B cell (primary cell): ENCODE measurements around the gene DBP. TPM values are rescaled to one million over a fixed set of nuclear protein-coding genes. Genes with fewer than 3 reads are reported as not detected.
A peak's percentile ranks its signal among the peaks of the same experiment; 100 is the strongest.

Experiments used
- ATAC-seq: fragments of 200-7000 bp; cut with Tn5 transposase; one replicate; pipeline ENCODE4 v1.10.0; 2021; ENCODE audit warnings: low read depth, mild to moderate bottlenecking, moderate number of reproducible peaks, moderate library complexity
- CTCF ChIA-PET: fragments of 350-600 bp; sonication (Branson Sonifier 250); formaldehyde crosslinking; loops from one replicate; lab custom pipeline; 2021; ENCODE audit warnings: antibody characterized with exemption, inconsistent platforms; lab: Charles Lee
- POLR2A ChIA-PET: fragments of 350-600 bp; sonication (Branson Sonifier 250); formaldehyde crosslinking; loops from one replicate; lab custom pipeline; 2021; ENCODE audit warnings: antibody characterized with exemption; lab: Charles Lee
- DNase-seq: peaks from one replicate; pipeline ENCODE4 v3.0.0; 2013
- H2AFZ ChIP-seq: 2 replicates; pipeline ENCODE4 v1.6.1; 2012; ENCODE audit warnings: mild to moderate bottlenecking, low read depth, low read length; ENCODE audit not compliant: insufficient read depth, poor library complexity, severe bottlenecking
- H3K27ac ChIP-seq, 2 donors: 1 replicate in 1 of 2; 2 replicates in 1 of 2; pipeline ENCODE4 v1.5.1; 2012 to 2013; ENCODE audit warnings: low read length in 2 of 2, mild to moderate bottlenecking in 2 of 2, moderate library complexity in 1 of 2
- H3K27me3 ChIP-seq, 4 experiments: fragments of 200-600 bp in 1 of 4; sonication (generic) in 1 of 4; replicated peaks in 1 of 4; 1 replicate in 2 of 4; 2 replicates in 2 of 4; pipeline versions ENCODE4 v1.6.1 to v1.7.0; 2013 to 2016; ENCODE audit warnings: low read length in 3 of 4, mild to moderate bottlenecking in 2 of 4, mixed read lengths in 1 of 4, moderate library complexity in 1 of 4; ENCODE audit not compliant: insufficient read depth in 4 of 4, control insufficient read depth in 3 of 4; ENCODE audit errors: control extremely low read depth in 1 of 4
- H3K36me3 ChIP-seq, 2 experiments: replicated peaks in 1 of 2; 1 replicate in 1 of 2; 2 replicates in 1 of 2; pipeline versions ENCODE4 v1.6.1 to v1.7.1; 2013; ENCODE audit warnings: low read length in 1 of 2; ENCODE audit not compliant: insufficient read depth in 2 of 2, control insufficient read depth in 1 of 2; ENCODE audit errors: control extremely low read depth in 1 of 2, extremely low read depth in 1 of 2
- H3K4me1 ChIP-seq, 2 donors: fragments of 200-600 bp in 1 of 2; sonication (generic) in 1 of 2; 1 replicate in 1 of 2; 2 replicates in 1 of 2; pipeline versions ENCODE4 v1.5.1 to v1.6.1; 2013 to 2017; ENCODE audit warnings: low read length in 2 of 2; ENCODE audit not compliant: control insufficient read depth in 2 of 2, insufficient read depth in 2 of 2
- H3K4me2 ChIP-seq: replicated peaks from 2 replicates; pipeline ENCODE3; 2012; ENCODE audit warnings: mild to moderate bottlenecking, low read depth, low read length; ENCODE audit not compliant: poor library complexity, severe bottlenecking
- H3K4me3 ChIP-seq, 5 experiments: fragments of 200-600 bp in 1 of 5; sonication (generic) in 1 of 5; 1 replicate in 3 of 5; 2 replicates in 2 of 5; pipeline versions ENCODE4 v1.5.1 to v1.7.0; 2011 to 2016; ENCODE audit warnings: low read length in 4 of 5, mild to moderate bottlenecking in 4 of 5, low read depth in 2 of 5, control low read depth in 1 of 5, moderate library complexity in 1 of 5; ENCODE audit not compliant: insufficient read depth in 1 of 5; ENCODE audit errors: control extremely low read depth in 1 of 5, extremely low read depth in 1 of 5
- H3K79me2 ChIP-seq: fragments of 200-600 bp; sonication (generic); one replicate; pipeline ENCODE4 v1.6.0; 2016; ENCODE audit warnings: low read length; ENCODE audit not compliant: control insufficient read depth, insufficient read depth
- H3K9ac ChIP-seq: fragments of 200-600 bp; sonication (generic); 2 replicates; pipeline ENCODE4 v1.6.1; 2017; ENCODE audit warnings: mild to moderate bottlenecking, low read length, moderate library complexity
- H3K9me3 ChIP-seq, 3 donors: one replicate each; pipeline versions ENCODE4 v1.6.1 to v1.7.1; 2013; ENCODE audit warnings: low read length in 2 of 3; ENCODE audit not compliant: control insufficient read depth in 2 of 3, insufficient read depth in 1 of 3; ENCODE audit errors: control extremely low read depth in 1 of 3
- H4K20me1 ChIP-seq: 2 replicates; pipeline ENCODE4 v1.6.0; 2012; ENCODE audit warnings: mild to moderate bottlenecking, low read length; ENCODE audit not compliant: insufficient read depth, control insufficient read depth, poor library complexity, severe bottlenecking
- H3K27ac Mint-ChIP-seq: one replicate; pipeline ENCODE4 v1.8.0; 2021; ENCODE audit warnings: mixed read lengths
- H3K27me3 Mint-ChIP-seq: one replicate; pipeline ENCODE4 v1.8.0; 2021; ENCODE audit warnings: mixed read lengths
- H3K4me1 Mint-ChIP-seq: one replicate; pipeline ENCODE4 v1.8.0; 2021; ENCODE audit warnings: mixed read lengths
- H3K4me3 Mint-ChIP-seq: one replicate; pipeline ENCODE4 v1.8.0; 2021; ENCODE audit warnings: mixed read lengths
- H3K9me3 Mint-ChIP-seq: one replicate; pipeline ENCODE4 v1.8.0; 2022; ENCODE audit warnings: mixed read lengths; ENCODE audit not compliant: insufficient read depth
- CTCF ChIP-seq: fragments of 200-600 bp; IDR thresholded peaks from one replicate; pipeline ENCODE4 v1.8.0; 2022; ENCODE audit warnings: antibody characterized with exemption, mild to moderate bottlenecking
- EZH2 ChIP-seq: IDR thresholded peaks from 2 replicates; pipeline ENCODE4 v1.6.1; 2012; ENCODE audit warnings: borderline replicate concordance, low read depth, mild to moderate bottlenecking, moderate library complexity, low read length; ENCODE audit not compliant: insufficient read depth, poor library complexity, severe bottlenecking
- WGBS: methylation state at CpG from one replicate; pipeline ENCODE4 v1.1.5; 2013; ENCODE audit warnings: missing lambda C conversion rate; ENCODE audit not compliant: insufficient coverage; 5-methylcytosine and 5-hydroxymethylcytosine counted together
- intact Hi-C: fragments of 100-400 bp; cut with micrococcal nuclease; formaldehyde crosslinking; loops from one replicate; pipeline ENCODE4 v1.10.0; 2022
- polyA plus RNA-seq: library from polyadenylated mRNA; depleted of rRNA; stranded (reverse); fragments of >200 nt; gene quantifications from 2 replicates; pipeline ENCODE4 v1.2.3, GENCODE V29; 2012
- total RNA-seq, 2 donors: library from RNA; stranded (reverse); fragments of 120-200 nt in 1 of 2; gene quantifications; 1 replicate in 1 of 2; 2 replicates in 1 of 2; pipeline versions ENCODE4 v1.2.3 to v1.2.4, GENCODE V29; 2013 to 2022

Gene DBP
- total and polyA plus RNA-seq, 2 donors (not counting 1 experiment from before 2014, with no cell fraction given) = 23.5 to 33.0 TPM

- Histone ChIP-seq H3K4me3 (peak overlapping the region; percentile 54 to 79 (median 71)), H3K4me1 (peaks cover 39% of the 10 kb centered on the region in 2 donors), H3K79me2 (peaks cover 55% of the 10 kb centered on the region), H3K4me2 (peak overlapping the region; percentile 80), H3K9ac (peak overlapping the region; percentile 71), H2AFZ (peak overlapping the region; percentile 76), H3K27ac (peak overlapping the region; percentile 89 to 94), H3K36me3 (peaks cover 0 to 7% of the 10 kb centered on the region in 2 experiments), H3K9me3 (peaks cover 0 to 5% (median 0%) of the 10 kb centered on the region in 3 donors), H4K20me1 (peaks cover 34% of the 10 kb centered on the region), H3K27me3 (no peaks in the 10 kb centered on the region)
- peak; percentile 96 for DNase-seq
- WGBS = 8% methylated on average over 15 of the region's 29 CpGs
- peaks cover 54% of the 10 kb centered on the region for H3K4me1 Mint-ChIP-seq
- H3K4me3 Mint-ChIP-seq = peak overlapping the region; percentile 96
- H3K27me3 Mint-ChIP-seq = no peaks in the 10 kb centered on the region
- peak; percentile 25 for ATAC-seq
- H3K9me3 Mint-ChIP-seq = peaks cover 4% of the 10 kb centered on the region
- POLR2A ChIA-PET = interaction anchor here (0.5 to 3.1 kb wide), 13 partner anchors 8 to 479 kb away, joined by 3 to 23 read pairs (median 5); partner anchors contain the start of genes CA11, NUCB1, RPL18 and SPHK2
- peak overlapping the region; percentile 100 for H3K27ac Mint-ChIP-seq
- TF ChIP-seq EZH2 = no peak
- TF ChIP-seq CTCF = no peak
- intact Hi-C loops = loop anchor here (1.0 to 10.0 kb wide), 12 partner anchors 8 to 1366 kb away; partner anchors contain the start of genes C19orf73, CA11, CYTH2 and EMP3
- CTCF ChIA-PET = interaction anchor here (0.8 to 2.7 kb wide), 6 partner anchors 8 to 355 kb away, joined by 3 to 12 read pairs (median 3); partner anchors contain the start of genes CA11, GYS1 and RUVBL2
Measured at GRCh38 chr19:48637948-48638830, 1.0 kb upstream of the DBP start.
